ENCODE data around the gene MAP2K5. TPM values are rescaled to one million over a fixed set of nuclear protein-coding genes. Genes with fewer than 3 reads are reported as not detected.

Gene MAP2K5
- total RNA-seq, 4 donors from 2014 or later: 8.0 to 14.0 (median 9.1) TPM

GRCh38 chr15:67850336-67850735 is 307.8 kb downstream of the MAP2K5 start:
- DNase-seq (ENCODE audit: low spot score in 2 of 2): peak in 1 of 2 donors; percentile 15
- intact Hi-C loops (cut with DNase I; ENCODE audit: low total_unique reads): no loop called here
- no peak overlapping the region for H3K4me3 ChIP-seq (ENCODE audit: low read depth, poor library complexity, severe bottlenecking)
- WGBS, 2 donors: 60 to 63% methylated on average over 7 of the region's 7 CpGs
- TF ChIP-seq POLR2A (IDR thresholded peaks at IDR 0.05): no peak
- no peak for TF ChIP-seq CTCF (IDR thresholded peaks at IDR 0.05)

GRCh38 chr15:67850994-67851571 is 308.6 kb downstream of the MAP2K5 start:
- no peak overlapping the region for H3K4me3 ChIP-seq (ENCODE audit: low read depth, poor library complexity, severe bottlenecking)
- TF ChIP-seq POLR2A (IDR thresholded peaks at IDR 0.05) (no peak), CTCF (IDR thresholded peaks at IDR 0.05) (no peak)
- 59 to 60% methylated on average over 4 of the region's 4 CpGs for WGBS, 2 donors
- peak in 1 of 2 donors; percentile 74 for DNase-seq (ENCODE audit: low spot score in 2 of 2)
- intact Hi-C loops (cut with DNase I; ENCODE audit: low total_unique reads): no loop called here

GRCh38 chr15:67852418-67852817 is 309.9 kb downstream of the MAP2K5 start:
- TF ChIP-seq POLR2A (IDR thresholded peaks at IDR 0.05) (no peak), CTCF (IDR thresholded peaks at IDR 0.05) (no peak)
- no peak overlapping the region for H3K4me3 ChIP-seq (ENCODE audit: low read depth, poor library complexity, severe bottlenecking)
- 70 to 72% methylated on average over 3 of the region's 3 CpGs for WGBS, 2 donors
- intact Hi-C loops (cut with DNase I; ENCODE audit: low total_unique reads): no loop called here
- DNase-seq (ENCODE audit: low spot score in 2 of 2): peak in 1 of 2 donors; percentile 70

- no peak overlapping the region for H3K4me3 ChIP-seq (ENCODE audit: low read depth, poor library complexity, severe bottlenecking)
- DNase-seq (ENCODE audit: low spot score in 2 of 2): no peak
- 63 to 79% methylated on average over 3 of the region's 3 CpGs for WGBS, 2 donors
- intact Hi-C loops (cut with DNase I; ENCODE audit: low total_unique reads): no loop called here
- TF ChIP-seq POLR2A (IDR thresholded peaks at IDR 0.05): no peak
- no peak for TF ChIP-seq CTCF (IDR thresholded peaks at IDR 0.05)
These were observed 311.0 kb downstream of the MAP2K5 start for GRCh38 chr15:67853454-67853853.

GRCh38 chr15:67854358-67854757 is 311.9 kb downstream of the MAP2K5 start:
- 90 to 92% methylated on average over 1 of the region's 1 CpG for WGBS, 2 donors
- no peak overlapping the region for H3K4me3 ChIP-seq (ENCODE audit: low read depth, poor library complexity, severe bottlenecking)
- DNase-seq (ENCODE audit: low spot score in 2 of 2): peak in 1 of 2 donors; percentile 20
- intact Hi-C loops (cut with DNase I; ENCODE audit: low total_unique reads): no loop called here
- TF ChIP-seq CTCF (IDR thresholded peaks at IDR 0.05): no peak
- no peak for TF ChIP-seq POLR2A (IDR thresholded peaks at IDR 0.05)

- intact Hi-C loops (cut with DNase I; ENCODE audit: low total_unique reads): no loop called here
- no peak for DNase-seq (ENCODE audit: low spot score in 2 of 2)
- H3K4me3 ChIP-seq (ENCODE audit: low read depth, poor library complexity, severe bottlenecking): no peak overlapping the region
- 71 to 73% methylated on average over 3 of the region's 3 CpGs for WGBS, 2 donors
- no peak for TF ChIP-seq POLR2A (IDR thresholded peaks at IDR 0.05)
- no peak for TF ChIP-seq CTCF (IDR thresholded peaks at IDR 0.05)
These were observed 313.3 kb downstream of the MAP2K5 start for GRCh38 chr15:67855842-67856241.
